Measurements from ENCODE around the gene OXSR1. TPM values are rescaled to one million over a fixed set of nuclear protein-coding genes. Genes with fewer than 3 reads are reported as not detected.

The OXSR1 gene
- total RNA-seq, 4 donors from 2014 or later: 23.9 to 35.8 (median 29.9) TPM

DNA sequence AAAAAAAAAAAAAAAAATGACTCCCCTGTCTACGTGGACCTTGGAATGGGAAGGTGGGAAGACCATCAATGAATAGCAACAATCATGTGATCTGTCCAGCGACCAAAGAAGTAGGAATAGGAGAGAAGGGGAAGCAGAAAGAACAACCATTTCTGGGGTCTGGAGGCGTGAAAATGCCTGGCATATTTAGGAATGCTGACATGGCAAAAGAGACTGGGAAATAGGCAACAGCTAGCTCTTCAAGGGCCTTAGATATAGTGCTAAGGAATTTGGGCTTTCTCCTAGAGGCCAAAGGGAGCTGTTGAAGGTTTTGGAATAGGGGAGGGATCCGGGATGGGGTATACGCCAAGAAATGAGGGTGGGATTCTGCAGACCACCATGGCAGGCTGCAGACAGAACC lies 106.2 kb downstream of the OXSR1 start:
- WGBS, 2 donors: 84 to 92% methylated on average over 5 of the region's 5 CpGs
- Histone ChIP-seq H3K27me3 (no peaks in the 10 kb centered on the region), H3K4me3 (no peak overlapping the region), H3K36me3 (peaks cover 0 to 26% (median 0%) of the 10 kb centered on the region in 3 donors), H3K9me3 (no peaks in the 10 kb centered on the region), H3K4me1 (no peaks in the 10 kb centered on the region), H3K27ac (no peak overlapping the region)
- no peak for DNase-seq (ENCODE audit: low spot score in 2 of 2)
- TF ChIP-seq, protein P1, sequence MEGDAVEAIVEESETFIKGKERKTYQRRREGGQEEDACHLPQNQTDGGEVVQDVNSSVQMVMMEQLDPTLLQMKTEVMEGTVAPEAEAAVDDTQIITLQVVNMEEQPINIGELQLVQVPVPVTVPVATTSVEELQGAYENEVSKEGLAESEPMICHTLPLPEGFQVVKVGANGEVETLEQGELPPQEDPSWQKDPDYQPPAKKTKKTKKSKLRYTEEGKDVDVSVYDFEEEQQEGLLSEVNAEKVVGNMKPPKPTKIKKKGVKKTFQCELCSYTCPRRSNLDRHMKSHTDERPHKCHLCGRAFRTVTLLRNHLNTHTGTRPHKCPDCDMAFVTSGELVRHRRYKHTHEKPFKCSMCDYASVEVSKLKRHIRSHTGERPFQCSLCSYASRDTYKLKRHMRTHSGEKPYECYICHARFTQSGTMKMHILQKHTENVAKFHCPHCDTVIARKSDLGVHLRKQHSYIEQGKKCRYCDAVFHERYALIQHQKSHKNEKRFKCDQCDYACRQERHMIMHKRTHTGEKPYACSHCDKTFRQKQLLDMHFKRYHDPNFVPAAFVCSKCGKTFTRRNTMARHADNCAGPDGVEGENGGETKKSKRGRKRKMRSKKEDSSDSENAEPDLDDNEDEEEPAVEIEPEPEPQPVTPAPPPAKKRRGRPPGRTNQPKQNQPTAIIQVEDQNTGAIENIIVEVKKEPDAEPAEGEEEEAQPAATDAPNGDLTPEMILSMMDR (IDR thresholded peaks at IDR 0.05): no peak
- TF ChIP-seq EP300 (IDR thresholded peaks at IDR 0.05): no peak
- TF ChIP-seq POLR2A (IDR thresholded peaks at IDR 0.05): no peak

DNA sequence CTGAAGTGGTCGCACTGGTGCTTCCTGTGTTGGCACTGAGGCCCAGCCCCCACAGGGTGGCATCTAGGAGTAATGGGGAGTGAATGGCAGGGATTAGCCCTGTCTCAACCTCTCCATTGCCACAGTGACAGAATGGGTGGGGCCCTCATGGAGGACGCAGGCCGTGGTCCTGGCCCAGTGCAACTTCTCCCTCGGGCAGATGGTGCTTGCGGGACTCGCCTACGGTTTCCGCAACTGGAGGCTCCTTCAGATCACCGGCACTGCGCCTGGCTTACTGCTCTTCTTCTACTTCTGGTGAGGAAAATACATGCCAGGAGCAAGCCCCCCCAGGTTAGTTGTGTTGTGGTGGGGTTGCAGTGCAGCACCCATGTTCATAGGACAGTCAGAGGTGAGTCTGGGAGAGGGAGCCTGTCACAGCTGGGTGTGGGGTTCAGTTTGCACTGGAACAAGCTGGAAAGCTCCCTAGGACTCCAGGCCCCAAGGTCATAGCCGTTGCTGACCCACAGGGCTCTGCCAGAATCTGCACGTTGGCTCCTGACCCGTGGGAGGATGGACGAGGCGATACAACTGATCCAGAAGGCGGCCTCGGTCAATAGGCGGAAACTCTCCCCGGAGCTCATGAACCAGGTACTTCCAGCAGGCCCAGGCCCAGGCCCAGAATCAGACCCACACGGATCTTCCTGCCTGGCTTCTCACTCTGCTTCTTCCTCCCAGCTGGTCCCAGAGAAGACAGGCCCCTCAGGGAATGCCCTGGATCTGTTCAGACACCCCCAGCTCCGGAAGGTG lies 109.7 kb downstream of the OXSR1 start:
- WGBS, 2 donors: 90 to 94% methylated on average over 17 to 21 of the region's 21 CpGs
- no peak for TF ChIP-seq EP300 (IDR thresholded peaks at IDR 0.05)
- TF ChIP-seq, protein P1 (IDR thresholded peaks at IDR 0.05): no peak
- no peak for TF ChIP-seq POLR2A (IDR thresholded peaks at IDR 0.05)
- Histone ChIP-seq H3K4me3 (no peak overlapping the region), H3K9me3 (no peaks in the 10 kb centered on the region), H3K27ac (no peak overlapping the region), H3K27me3 (no peaks in the 10 kb centered on the region), H3K36me3 (peaks cover 0 to 45% (median 0%) of the 10 kb centered on the region in 3 donors), H3K4me1 (no peaks in the 10 kb centered on the region)
- DNase-seq (ENCODE audit: low spot score in 2 of 2): no peak

DNA sequence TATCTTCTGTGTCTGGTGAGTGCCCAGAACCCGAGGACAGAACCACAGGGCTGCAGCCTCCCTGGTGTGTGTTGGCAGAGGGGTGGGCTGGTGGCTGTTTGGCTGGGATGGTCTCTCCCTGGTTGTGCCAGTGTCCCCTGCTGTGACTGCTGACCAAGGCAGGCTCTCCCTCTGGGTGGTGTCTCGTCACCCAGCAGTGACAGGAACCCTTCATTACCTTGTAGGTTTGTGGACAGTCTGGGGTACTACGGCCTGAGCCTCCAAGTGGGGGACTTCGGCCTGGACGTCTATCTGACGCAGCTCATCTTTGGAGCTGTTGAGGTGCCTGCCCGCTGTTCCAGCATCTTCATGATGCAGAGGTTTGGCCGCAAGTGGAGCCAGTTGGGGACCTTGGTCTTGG lies 110.3 kb downstream of the OXSR1 start:
- WGBS, 2 donors: 87 to 99% methylated on average over 7 to 8 of the region's 8 CpGs
- H3K9me3 ChIP-seq: no peaks in the 10 kb centered on the region
- TF ChIP-seq EP300 (IDR thresholded peaks at IDR 0.05): no peak
- TF ChIP-seq, protein P1 (IDR thresholded peaks at IDR 0.05): no peak
- TF ChIP-seq POLR2A (IDR thresholded peaks at IDR 0.05): no peak
- H3K27me3 ChIP-seq: no peaks in the 10 kb centered on the region
- DNase-seq (ENCODE audit: low spot score in 2 of 2): no peak
- H3K4me1 ChIP-seq: no peaks in the 10 kb centered on the region
- H3K27ac ChIP-seq: no peak overlapping the region
- H3K36me3 ChIP-seq: peaks cover 0 to 45% (median 0%) of the 10 kb centered on the region in 3 donors
- no peak overlapping the region for H3K4me3 ChIP-seq

DNA sequence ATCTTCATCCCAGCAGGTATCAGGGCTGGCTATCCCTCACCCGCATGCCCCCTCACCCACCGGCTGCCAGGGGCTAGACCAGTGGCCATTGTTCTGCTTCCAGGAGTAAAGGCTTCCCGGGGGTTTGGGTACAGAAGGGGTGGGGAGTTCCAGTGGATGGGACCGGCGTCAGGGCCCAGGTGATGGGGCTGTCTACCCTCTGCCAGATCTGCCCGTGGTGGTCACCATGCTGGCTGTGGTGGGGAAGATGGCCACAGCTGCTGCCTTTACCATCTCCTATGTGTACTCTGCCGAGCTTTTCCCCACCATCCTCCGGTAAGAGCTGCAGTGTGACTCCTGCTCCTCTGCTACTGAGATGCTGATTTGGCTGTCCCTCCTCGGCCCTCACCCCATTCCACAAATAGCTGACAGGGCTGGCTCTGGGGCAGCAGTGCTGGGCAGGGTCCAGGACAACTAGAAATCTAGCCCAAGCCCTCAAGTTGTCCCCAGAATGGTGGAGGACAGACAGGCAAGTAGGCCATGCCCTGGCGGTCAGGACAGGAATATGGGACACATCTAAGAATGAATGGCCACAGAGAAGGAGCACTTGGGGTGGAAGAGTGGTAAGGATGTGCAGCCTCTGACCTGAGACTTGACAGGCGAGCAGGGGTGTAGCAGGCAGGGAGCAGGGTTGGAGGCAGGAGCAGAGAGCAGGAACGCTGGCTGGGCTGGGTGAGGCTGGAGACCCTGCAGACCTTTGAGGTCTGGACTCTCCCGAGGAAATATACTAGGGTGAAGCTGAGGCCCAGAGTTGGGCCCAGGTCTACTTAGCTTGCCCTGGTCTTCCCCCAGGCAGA lies 111.0 kb downstream of the OXSR1 start:
- Histone ChIP-seq H3K27ac (no peak overlapping the region), H3K36me3 (peaks cover 0 to 47% (median 0%) of the 10 kb centered on the region in 3 donors), H3K4me1 (no peaks in the 10 kb centered on the region), H3K4me3 (no peak overlapping the region), H3K9me3 (no peaks in the 10 kb centered on the region), H3K27me3 (no peaks in the 10 kb centered on the region)
- DNase-seq (ENCODE audit: low spot score in 2 of 2): no peak
- no peak for TF ChIP-seq POLR2A (IDR thresholded peaks at IDR 0.05)
- no peak for TF ChIP-seq EP300 (IDR thresholded peaks at IDR 0.05)
- TF ChIP-seq, protein P1 (IDR thresholded peaks at IDR 0.05): no peak
- 88 to 94% methylated on average over 7 to 13 of the region's 13 CpGs for WGBS, 2 donors
